ENCODE results near the gene NUTM2F.
"Not testable (repeated sequence)": the region's sequence is repeated elsewhere in the genome, so short reads cannot be mapped to it uniquely, and the experiment has no call there.

The NUTM2F gene

DNA sequence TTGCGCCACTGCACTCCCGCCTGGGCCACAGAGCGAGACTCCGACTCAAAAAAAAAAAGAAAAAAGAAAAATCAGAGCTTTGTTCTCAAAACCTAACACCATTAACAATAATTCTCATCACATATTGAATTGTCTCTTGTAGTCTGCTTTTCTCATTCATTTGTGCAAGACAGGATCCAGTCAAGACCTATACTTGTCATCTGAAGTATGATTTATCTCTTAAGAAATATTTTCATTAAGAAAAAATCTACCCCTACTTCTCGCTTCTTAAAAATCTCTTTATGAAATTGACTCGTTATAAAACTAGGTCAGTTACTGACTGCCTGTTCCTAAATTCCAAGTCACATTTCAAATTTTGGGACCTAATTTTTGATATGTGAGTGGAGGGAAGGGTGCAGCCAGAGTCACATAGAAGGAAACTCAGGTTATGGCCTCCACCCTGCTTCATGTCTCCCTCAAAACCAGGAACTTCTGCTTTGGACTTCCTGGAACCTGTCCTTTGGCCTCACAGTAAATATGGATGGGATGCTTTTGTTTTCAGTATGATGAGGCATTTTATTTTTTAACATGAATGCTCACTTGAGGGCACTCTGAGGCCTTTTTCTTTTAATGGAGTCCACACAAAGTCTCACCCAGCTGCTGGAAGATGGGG, 50.4 kb downstream of the NUTM2F start:
- no peak overlapping the region for H3K9ac ChIP-seq (ENCODE audit: low read depth, low read length)
- no peak overlapping the region for H3K27ac ChIP-seq (ENCODE audit: low read depth, low read length)
- H3K9me3 ChIP-seq (ENCODE audit: control insufficient read depth, insufficient read depth, low read length), result peaks cover 13% of the 10 kb centered on the region
- H3K36me3 ChIP-seq (ENCODE audit: control insufficient read depth, insufficient read depth, low read length), result peaks cover 21% of the 10 kb centered on the region
- H3K27me3 ChIP-seq (ENCODE audit: control insufficient read depth, insufficient read depth, low read length), result no peaks in the 10 kb centered on the region
- H3K4me3 ChIP-seq (ENCODE audit: low read depth, low read length), result no peak overlapping the region
- no peaks in the 10 kb centered on the region for H3K4me1 ChIP-seq (ENCODE audit: control insufficient read depth, insufficient read depth, low read length)

DNA sequence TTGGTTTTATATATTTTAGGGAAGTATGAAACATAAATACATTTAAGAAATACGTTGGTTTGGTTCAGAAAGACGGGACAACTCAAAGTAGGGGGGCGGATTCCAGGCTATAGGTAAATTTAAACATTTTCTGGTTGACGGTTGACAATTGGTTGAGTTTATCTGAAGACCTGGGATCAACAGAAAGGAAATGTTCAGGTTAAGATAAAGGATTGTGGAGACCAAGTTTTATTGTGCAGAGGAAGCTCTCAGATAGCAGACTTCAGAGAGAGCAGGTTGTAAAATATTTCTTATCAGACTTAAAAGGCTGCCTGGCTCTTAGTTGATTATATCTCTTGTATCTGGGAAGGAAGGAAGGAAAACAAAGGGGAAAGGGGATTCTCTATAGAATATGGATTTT, 51.4 kb downstream of the NUTM2F start:
- not testable (repeated sequence) for H3K4me3 ChIP-seq (ENCODE audit: low read depth, low read length); H3K27me3 ChIP-seq (ENCODE audit: control insufficient read depth, insufficient read depth, low read length); H3K4me1 ChIP-seq (ENCODE audit: control insufficient read depth, insufficient read depth, low read length); H3K9ac ChIP-seq (ENCODE audit: low read depth, low read length); H3K27ac ChIP-seq (ENCODE audit: low read depth, low read length)
- peaks cover 13% of the 10 kb centered on the region for H3K9me3 ChIP-seq (ENCODE audit: control insufficient read depth, insufficient read depth, low read length)
- peaks cover 21% of the 10 kb centered on the region for H3K36me3 ChIP-seq (ENCODE audit: control insufficient read depth, insufficient read depth, low read length)

DNA sequence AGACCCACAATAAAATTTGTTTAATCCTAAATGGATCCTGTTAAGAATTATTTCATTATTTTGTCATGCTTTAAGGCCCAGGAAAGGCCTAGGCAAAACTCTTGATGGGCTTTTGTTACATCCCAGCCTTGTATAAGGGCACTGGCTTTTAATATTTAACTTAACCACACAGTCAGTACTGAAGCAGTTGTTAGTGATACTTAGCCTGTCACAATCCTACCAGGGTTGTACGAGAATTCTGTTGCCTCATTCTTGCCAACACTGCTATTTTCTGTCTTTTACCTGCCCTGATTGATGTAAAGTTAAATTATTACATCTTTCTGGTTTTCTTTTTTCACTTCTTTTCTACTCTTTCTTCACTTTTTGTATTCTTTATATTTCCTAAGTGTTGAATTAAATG, 58.4 kb downstream of the NUTM2F start:
- H3K4me3 ChIP-seq (ENCODE audit: low read depth, low read length), result no peak overlapping the region
- H3K9ac ChIP-seq (ENCODE audit: low read depth, low read length), result no peak overlapping the region
- H3K4me1 ChIP-seq (ENCODE audit: control insufficient read depth, insufficient read depth, low read length), result no peaks in the 10 kb centered on the region
- no peak overlapping the region for H3K27ac ChIP-seq (ENCODE audit: low read depth, low read length)
- H3K27me3 ChIP-seq (ENCODE audit: control insufficient read depth, insufficient read depth, low read length), result no peaks in the 10 kb centered on the region
- peaks cover 22% of the 10 kb centered on the region for H3K9me3 ChIP-seq (ENCODE audit: control insufficient read depth, insufficient read depth, low read length)
- no peaks in the 10 kb centered on the region; the same call in 1 of the 2 replicates for H3K36me3 ChIP-seq (ENCODE audit: control insufficient read depth, insufficient read depth, low read length)

DNA sequence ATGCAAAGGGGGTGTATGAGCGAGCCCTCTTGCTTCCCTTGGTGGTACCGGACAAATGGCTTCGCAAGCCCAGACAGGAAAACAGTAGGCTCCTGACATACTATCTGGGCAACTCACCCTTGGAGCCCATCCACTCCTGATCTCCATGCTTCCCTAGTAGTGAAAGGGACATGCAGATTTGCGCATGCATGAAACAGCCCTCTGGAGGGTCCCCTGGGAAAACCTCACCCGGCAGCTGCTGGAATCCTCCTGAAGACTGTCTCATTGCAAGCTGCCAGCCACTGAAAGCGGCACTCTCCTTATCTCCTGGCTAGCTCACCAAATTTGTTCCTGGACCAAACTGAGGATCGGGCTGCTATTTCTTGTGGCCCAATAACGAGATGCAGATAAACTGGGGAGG, 59.2 kb downstream of the NUTM2F start:
- Histone ChIP-seq H3K36me3 (ENCODE audit: control insufficient read depth, insufficient read depth, low read length) (no peaks in the 10 kb centered on the region; the same call in 1 of the 2 replicates), H3K4me3 (ENCODE audit: low read depth, low read length) (no peak overlapping the region), H3K9me3 (ENCODE audit: control insufficient read depth, insufficient read depth, low read length) (peaks cover 22% of the 10 kb centered on the region), H3K27me3 (ENCODE audit: control insufficient read depth, insufficient read depth, low read length) (no peaks in the 10 kb centered on the region), H3K4me1 (ENCODE audit: control insufficient read depth, insufficient read depth, low read length) (no peaks in the 10 kb centered on the region), H3K27ac (ENCODE audit: low read depth, low read length) (no peak overlapping the region), H3K9ac (ENCODE audit: low read depth, low read length) (no peak overlapping the region)

Measured in HUES48 (cell line).